GM12874 (cell line): ENCODE measurements around the gene BLACAT1.

Experiments used
- CTCF ChIP-seq: IDR thresholded peaks from 2 replicates; pipeline ENCODE4 v1.5.1; 2011; ENCODE audit warnings: low read depth, mild to moderate bottlenecking, control low read depth, low read length, moderate library complexity; ENCODE audit not compliant: insufficient read depth

BLACAT1 gene

DNA sequence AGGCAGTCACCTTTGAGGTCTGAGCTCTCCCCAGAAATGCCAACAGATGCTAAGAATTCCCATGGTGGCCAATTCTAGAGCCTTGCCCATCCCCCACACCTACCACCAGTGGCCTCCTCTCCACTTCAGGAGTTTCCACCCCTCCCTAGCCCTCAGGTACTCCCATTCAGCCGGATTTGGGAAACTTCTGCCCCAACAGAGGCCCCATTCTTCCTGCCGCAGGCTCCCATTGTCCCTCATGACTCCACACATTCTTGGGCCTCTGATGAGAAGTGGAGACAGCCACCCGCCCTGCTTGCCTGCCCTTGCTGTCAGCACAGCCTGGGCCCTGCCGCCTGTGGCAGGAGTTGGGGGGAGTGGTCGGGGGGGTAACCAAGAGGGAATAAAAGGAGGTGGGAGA is 4.6 kb downstream of the BLACAT1 start:
- TF ChIP-seq CTCF: no peak

DNA sequence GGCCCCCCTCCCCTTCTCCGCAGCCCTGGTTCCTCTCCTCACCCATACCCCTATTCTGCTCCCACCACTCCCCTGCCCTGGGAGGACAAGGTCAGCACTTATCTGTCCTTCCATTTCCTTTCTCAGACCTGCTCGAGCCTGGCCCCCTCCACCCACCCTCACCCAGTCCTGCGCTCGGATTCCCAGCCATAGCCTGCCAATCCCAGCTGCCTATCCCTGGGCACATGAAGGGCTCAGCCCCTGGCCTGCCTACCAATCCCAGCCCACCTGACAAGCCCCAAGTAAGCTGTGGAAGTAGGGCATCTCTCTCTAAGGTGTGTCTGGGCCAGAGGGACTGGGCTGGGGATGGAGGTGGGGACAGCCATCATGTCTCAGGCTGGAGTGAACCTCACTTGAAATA is 5.4 kb downstream of the BLACAT1 start:
- TF ChIP-seq CTCF: no peak

- TF ChIP-seq CTCF: no peak
Observed at GRCh38 chr1:205449750-205450443, 5.9 kb downstream of the BLACAT1 start.

GRCh38 chr1:205449254-205449749 is 6.5 kb downstream of the BLACAT1 start:
- TF ChIP-seq CTCF: no peak

GRCh38 chr1:205448540-205449253 is 7.1 kb downstream of the BLACAT1 start:
- TF ChIP-seq CTCF: no peak

DNA sequence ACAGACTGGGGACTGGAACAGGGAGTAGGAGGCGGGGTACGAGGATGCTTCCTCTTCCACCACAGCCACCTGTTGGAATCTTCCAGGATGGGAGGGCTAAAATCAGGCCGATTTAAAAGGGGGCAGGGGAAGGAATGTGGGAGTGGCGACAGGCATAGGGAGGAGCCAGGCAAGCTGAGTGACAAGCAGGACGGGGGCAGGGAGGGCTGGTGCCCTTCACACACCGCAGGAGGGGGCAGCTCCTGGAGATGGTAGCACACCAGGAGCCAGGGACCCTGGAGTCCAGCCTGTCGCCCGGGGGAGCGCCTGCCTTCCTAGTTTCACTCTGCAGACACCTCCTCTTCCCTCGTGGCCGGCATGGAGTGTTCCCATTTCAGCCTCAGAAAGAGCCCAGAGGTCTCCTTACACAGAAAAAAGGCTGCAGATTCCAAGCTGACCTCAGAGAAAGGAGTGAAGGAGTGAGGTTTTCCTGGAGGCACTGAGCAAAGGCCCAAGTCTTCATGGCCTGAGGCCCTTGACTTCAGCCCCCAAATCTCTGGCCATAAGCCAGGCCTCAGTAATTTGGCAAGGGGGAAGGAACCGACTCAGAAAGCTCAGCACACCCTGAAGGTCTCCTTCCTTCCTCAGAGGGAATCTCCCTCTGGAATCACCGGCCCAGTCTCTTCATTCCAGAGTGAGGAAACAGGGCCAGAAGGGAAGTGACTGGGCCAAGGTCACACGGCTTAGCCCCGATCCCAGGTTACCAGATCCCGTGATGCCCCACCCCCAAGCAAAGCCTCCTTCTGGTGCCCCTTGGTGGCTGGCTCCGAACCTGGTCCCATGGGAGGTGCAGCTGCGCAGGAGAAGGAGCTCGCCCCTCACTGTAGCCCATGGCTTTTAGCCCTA is 8.1 kb downstream of the BLACAT1 start:
- TF ChIP-seq CTCF: no peak

DNA sequence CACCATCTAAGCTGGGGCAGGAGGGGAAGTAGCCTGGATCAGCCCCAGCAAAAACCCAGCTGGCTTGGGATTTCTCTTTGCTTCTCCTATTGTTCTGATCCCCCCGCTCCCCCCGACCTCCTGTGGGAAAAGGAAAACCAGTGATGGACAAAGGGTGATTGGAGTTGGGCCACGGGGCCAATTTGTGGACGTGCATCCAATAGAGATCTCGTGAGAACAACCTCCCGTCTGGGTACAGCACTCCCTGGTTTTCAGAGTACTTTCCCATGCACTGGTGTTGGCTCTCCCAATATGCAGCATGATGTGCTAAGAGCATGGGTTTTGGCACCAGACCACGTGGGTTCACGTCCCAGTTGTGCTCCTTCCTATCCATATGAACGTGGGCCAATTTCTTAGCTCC is 9.0 kb downstream of the BLACAT1 start:
- no peak for TF ChIP-seq CTCF
